GM12892 (cell line): ENCODE data around the gene ZGPAT.

Experiments used
- POLR2A ChIP-seq: IDR thresholded peaks from 2 replicates; pipeline ENCODE4 v1.6.1; 2011; ENCODE audit warnings: low read depth, low read length, control low read depth
- POLR2AphosphoS5 ChIP-seq: IDR thresholded peaks from 2 replicates; pipeline ENCODE4 v1.6.1; 2011; ENCODE audit warnings: low read depth, low read length, control low read depth
- TAF1 ChIP-seq: IDR thresholded peaks from 2 replicates; pipeline ENCODE4 v1.6.1; 2011; ENCODE audit warnings: low read depth, mild to moderate bottlenecking, control low read depth, low read length, borderline replicate concordance

- TF ChIP-seq POLR2A, result no peak
- no peak for TF ChIP-seq POLR2AphosphoS5
- TF ChIP-seq TAF1, result no peak
These were observed 4.4 kb downstream of the ZGPAT start for GRCh38 chr20:63712191-63712590.
